CD4-positive, alpha-beta T cell (primary cell): ENCODE results near the gene ARAP2. TPM values are rescaled to one million over a fixed set of nuclear protein-coding genes. Genes with fewer than 3 reads are reported as not detected.

Experiments used
- ATAC-seq: fragments of 200-7000 bp; cut with Tn5 transposase; one replicate; pipeline ENCODE4 v1.10.0; 2022; ENCODE audit warnings: mild to moderate bottlenecking; ENCODE audit not compliant: poor library complexity
- CTCF ChIA-PET: fragments of 350-600 bp; sonication (Branson Sonifier 250); formaldehyde crosslinking; loops from one replicate; lab custom pipeline; 2021; ENCODE audit warnings: antibody characterized with exemption, inconsistent platforms; lab: Charles Lee
- POLR2A ChIA-PET: fragments of 350-600 bp; sonication (Branson Sonifier 250); formaldehyde crosslinking; loops from one replicate; lab custom pipeline; 2021; ENCODE audit warnings: antibody characterized with exemption, inconsistent platforms; lab: Charles Lee
- DNase-seq, 14 experiments: peaks; one replicate each; pipeline ENCODE4 v3.0.0-alpha.2; 2013 to 2020; ENCODE audit warnings: mixed read lengths in 2 of 14
- H3K27ac ChIP-seq, 2 donors: one replicate each; pipeline versions ENCODE4 v1.5.1 to v1.7.0; 2013; ENCODE audit warnings: low read length in 2 of 2, low read depth in 1 of 2, mild to moderate bottlenecking in 1 of 2
- H3K27me3 ChIP-seq, 2 experiments: 1 replicate in 1 of 2; 2 replicates in 1 of 2; pipeline versions ENCODE4 v1.6.1 to v1.7.0; 2013; ENCODE audit warnings: low read length in 2 of 2, control low read depth in 1 of 2, mild to moderate bottlenecking in 1 of 2, moderate library complexity in 1 of 2; ENCODE audit not compliant: insufficient read depth in 2 of 2, control insufficient read depth in 1 of 2
- H3K36me3 ChIP-seq: one replicate; pipeline ENCODE4 v1.6.1; 2013; ENCODE audit warnings: low read length, control low read depth; ENCODE audit not compliant: insufficient read depth
- H3K4me1 ChIP-seq: one replicate; pipeline ENCODE4 v1.6.1; 2013; ENCODE audit warnings: low read length, control low read depth; ENCODE audit not compliant: insufficient read depth
- H3K4me3 ChIP-seq: one replicate; pipeline ENCODE4 v1.5.1; 2013; ENCODE audit warnings: mild to moderate bottlenecking, low read length, moderate library complexity
- H3K9me3 ChIP-seq, 2 experiments: 1 replicate in 1 of 2; 2 replicates in 1 of 2; pipeline versions ENCODE4 v1.6.1 to v1.7.0; 2013; ENCODE audit warnings: low read length in 2 of 2, mild to moderate bottlenecking in 2 of 2, control low read depth in 1 of 2, moderate library complexity in 1 of 2; ENCODE audit not compliant: control insufficient read depth in 1 of 2, insufficient read depth in 1 of 2
- H3K27ac Mint-ChIP-seq: one replicate; pipeline ENCODE4 v1.8.0; 2020; ENCODE audit warnings: mixed read lengths
- H3K27me3 Mint-ChIP-seq: one replicate; pipeline ENCODE4 v1.8.0; 2021; ENCODE audit warnings: mixed read lengths
- H3K36me3 Mint-ChIP-seq: one replicate; pipeline ENCODE4 v1.8.0; 2021; ENCODE audit warnings: low read depth, mixed read lengths
- H3K4me1 Mint-ChIP-seq: one replicate; pipeline ENCODE4 v1.8.0; 2021; ENCODE audit warnings: low read depth, mixed read lengths
- H3K4me3 Mint-ChIP-seq: one replicate; pipeline ENCODE4 v1.8.0; 2020; ENCODE audit warnings: mild to moderate bottlenecking, mixed read lengths
- H3K9me3 Mint-ChIP-seq: one replicate; pipeline ENCODE4 v1.8.0; 2020; ENCODE audit warnings: mixed read lengths
- CTCF ChIP-seq: fragments of 200-600 bp; IDR thresholded peaks from one replicate; pipeline ENCODE4 v1.8.0; 2022; ENCODE audit warnings: antibody characterized with exemption, mild to moderate bottlenecking
- intact Hi-C, 2 experiments: fragments of 100-400 bp; cut with DNase I in 1 of 2; cut with micrococcal nuclease in 1 of 2; formaldehyde crosslinking; loops; one replicate each; pipeline versions ENCODE4 v1.15.1 to v1.9.0; 2023 to 2025; cut with DNase I, micrococcal nuclease
- total RNA-seq, 174 experiments: library from RNA in 2 of 174; stranded (reverse) in 2 of 174; gene quantifications; one replicate each; pipeline ENCODE4 v1.2.3 and lab custom pipeline; 2021 to 2026

Gene ARAP2
- total RNA-seq, 2 experiments from 2014 or later = 54.3 to 63.4 TPM

- H3K36me3 ChIP-seq = peaks cover 50% of the 10 kb centered on the region
- POLR2A ChIA-PET = no interaction called here
These were observed 152.3 kb downstream of the ARAP2 start for GRCh38 chr4:36091997-36092396.

DNA sequence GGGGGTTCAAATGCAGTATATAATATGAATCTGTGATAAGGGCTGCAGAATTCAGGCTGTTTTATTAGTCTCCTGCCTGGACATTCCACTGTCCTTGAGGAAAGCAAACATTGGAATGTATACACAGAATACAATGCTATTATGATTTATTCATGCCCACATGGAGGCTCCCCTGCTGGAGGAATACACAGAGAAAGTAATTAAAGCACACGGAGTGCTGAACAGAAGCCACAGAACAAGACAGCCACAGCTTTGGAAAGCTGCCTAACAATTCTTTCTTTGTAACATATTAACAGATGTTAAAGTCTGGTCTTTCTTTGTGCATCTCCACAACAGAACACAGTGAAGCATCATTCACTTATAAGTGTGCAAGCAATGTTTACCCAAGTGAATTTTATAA, 155.8 kb downstream of the ARAP2 start:
- Mint-ChIP-seq H3K4me1 (no peaks in the 10 kb centered on the region), H3K4me3 (no peak overlapping the region), H3K9me3 (no peaks in the 10 kb centered on the region), H3K27me3 (no peaks in the 10 kb centered on the region), H3K36me3 (peaks cover 66% of the 10 kb centered on the region), H3K27ac (no peak overlapping the region)
- TF ChIP-seq CTCF = no peak
- H3K4me3 ChIP-seq = no peak overlapping the region
- H3K27me3 ChIP-seq = no peaks in the 10 kb centered on the region
- POLR2A ChIA-PET = no interaction called here
- H3K27ac ChIP-seq = no peak overlapping the region
- ATAC-seq = no peak
- DNase-seq = no peak
- no peaks in the 10 kb centered on the region for H3K9me3 ChIP-seq
- H3K4me1 ChIP-seq = no peaks in the 10 kb centered on the region
- intact Hi-C loops = no loop called here
- peaks cover 51% of the 10 kb centered on the region for H3K36me3 ChIP-seq
- CTCF ChIA-PET = no interaction called here

More at GRCh38 chr4:36091997-36092396, 152.3 kb downstream of the ARAP2 start:
- ATAC-seq (no peak), DNase-seq (no peak)
- TF ChIP-seq CTCF = no peak
- no peaks in the 10 kb centered on the region for H3K9me3 ChIP-seq
- Mint-ChIP-seq H3K27me3 (no peaks in the 10 kb centered on the region), H3K9me3 (no peaks in the 10 kb centered on the region), H3K36me3 (peaks cover 82% of the 10 kb centered on the region), H3K27ac (no peak overlapping the region), H3K4me3 (no peak overlapping the region), H3K4me1 (no peaks in the 10 kb centered on the region)
- H3K27me3 ChIP-seq = no peaks in the 10 kb centered on the region
- H3K27ac ChIP-seq = no peak overlapping the region
- H3K4me3 ChIP-seq = no peak overlapping the region
- intact Hi-C loops = no loop called here
- CTCF ChIA-PET = no interaction called here
- H3K4me1 ChIP-seq = no peaks in the 10 kb centered on the region

GRCh38 chr4:36086261-36086786, 158.0 kb downstream of the ARAP2 start:
- H3K9me3 Mint-ChIP-seq = no peaks in the 10 kb centered on the region
- Histone ChIP-seq H3K9me3 (no peaks in the 10 kb centered on the region), H3K36me3 (peaks cover 64% of the 10 kb centered on the region), H3K27me3 (no peaks in the 10 kb centered on the region), H3K27ac (no peak overlapping the region), H3K4me1 (no peaks in the 10 kb centered on the region), H3K4me3 (no peak overlapping the region)
- DNase-seq (no peak), ATAC-seq (no peak)
- no peak overlapping the region for H3K4me3 Mint-ChIP-seq
- CTCF ChIA-PET = no interaction called here
- no peak for TF ChIP-seq CTCF
- POLR2A ChIA-PET = no interaction called here
- H3K36me3 Mint-ChIP-seq = peaks cover 48% of the 10 kb centered on the region
- intact Hi-C loops = no loop called here
- no peaks in the 10 kb centered on the region for H3K27me3 Mint-ChIP-seq
- H3K27ac Mint-ChIP-seq = no peak overlapping the region
- no peaks in the 10 kb centered on the region for H3K4me1 Mint-ChIP-seq
